ENCODE data around the gene RSRP1.
A peak's percentile ranks its signal among the peaks of the same experiment; 100 is the strongest.
"Not testable (repeated sequence)": the region's sequence is repeated elsewhere in the genome, so short reads cannot be mapped to it uniquely, and the experiment has no call there.

The RSRP1 gene

GRCh38 chr1:25247024-25247828 lies at the start of gene RSRP1:
RSRP1 (minus strand) TSS chr1:25247454; CDS start chr1:25246963, 491 bp downstream.
- peak; percentile 38 for TF ChIP-seq CTCF (IDR thresholded peaks at IDR 0.05; ENCODE audit: poor library complexity, severe bottlenecking)
- Histone ChIP-seq H3K27me3 (ENCODE audit: insufficient read depth, poor library complexity, severe bottlenecking) (no peaks in the 10 kb centered on the region), H3K36me3 (ENCODE audit: low read depth) (peaks cover 45% of the 10 kb centered on the region), H3K9me3 (ENCODE audit: severe bottlenecking) (no peaks in the 10 kb centered on the region), H3K27ac (ENCODE audit: poor library complexity, severe bottlenecking) (peak within 1 kb of the TSS; percentile 84), H3K4me3 (ENCODE audit: severe bottlenecking) (peak within 1 kb of the TSS; percentile 73), H3K4me1 (ENCODE audit: insufficient read depth, poor library complexity, severe bottlenecking) (peaks cover 9% of the 10 kb centered on the region)
- DNase-seq (ENCODE audit: low spot score): peak; percentile 96
- ATAC-seq (ENCODE audit: low read depth): peak; percentile 85

GRCh38 chr1:25296501-25296900 lies 49.2 kb upstream of the RSRP1 start:
- not testable (repeated sequence) for DNase-seq (ENCODE audit: low spot score); H3K4me1 ChIP-seq (ENCODE audit: insufficient read depth, poor library complexity, severe bottlenecking); H3K9me3 ChIP-seq (ENCODE audit: severe bottlenecking); H3K27ac ChIP-seq (ENCODE audit: poor library complexity, severe bottlenecking); ATAC-seq (ENCODE audit: low read depth); H3K27me3 ChIP-seq (ENCODE audit: insufficient read depth, poor library complexity, severe bottlenecking); H3K4me3 ChIP-seq (ENCODE audit: severe bottlenecking); H3K36me3 ChIP-seq (ENCODE audit: low read depth)

- not testable (repeated sequence) for H3K27ac ChIP-seq (ENCODE audit: poor library complexity, severe bottlenecking); H3K9me3 ChIP-seq (ENCODE audit: severe bottlenecking); H3K36me3 ChIP-seq (ENCODE audit: low read depth); H3K4me1 ChIP-seq (ENCODE audit: insufficient read depth, poor library complexity, severe bottlenecking); DNase-seq (ENCODE audit: low spot score); ATAC-seq (ENCODE audit: low read depth); H3K4me3 ChIP-seq (ENCODE audit: severe bottlenecking); H3K27me3 ChIP-seq (ENCODE audit: insufficient read depth, poor library complexity, severe bottlenecking)
Observed at GRCh38 chr1:25294889-25295826, 47.9 kb upstream of the RSRP1 start.

- H3K4me3 ChIP-seq (ENCODE audit: severe bottlenecking); ATAC-seq (ENCODE audit: low read depth); H3K27me3 ChIP-seq (ENCODE audit: insufficient read depth, poor library complexity, severe bottlenecking); H3K27ac ChIP-seq (ENCODE audit: poor library complexity, severe bottlenecking); H3K9me3 ChIP-seq (ENCODE audit: severe bottlenecking); H3K4me1 ChIP-seq (ENCODE audit: insufficient read depth, poor library complexity, severe bottlenecking); H3K36me3 ChIP-seq (ENCODE audit: low read depth); DNase-seq (ENCODE audit: low spot score): not testable (repeated sequence)
Observed at GRCh38 chr1:25293426-25293825, 46.2 kb upstream of the RSRP1 start.

- TF ChIP-seq CTCF (IDR thresholded peaks at IDR 0.05; ENCODE audit: poor library complexity, severe bottlenecking): peak; percentile 25
- H3K27me3 ChIP-seq (ENCODE audit: insufficient read depth, poor library complexity, severe bottlenecking); DNase-seq (ENCODE audit: low spot score); H3K36me3 ChIP-seq (ENCODE audit: low read depth); H3K4me1 ChIP-seq (ENCODE audit: insufficient read depth, poor library complexity, severe bottlenecking); H3K4me3 ChIP-seq (ENCODE audit: severe bottlenecking); H3K9me3 ChIP-seq (ENCODE audit: severe bottlenecking); H3K27ac ChIP-seq (ENCODE audit: poor library complexity, severe bottlenecking): not testable (repeated sequence)
- peak; percentile 52 for ATAC-seq (ENCODE audit: low read depth)
Observed at GRCh38 chr1:25290043-25290442, 42.8 kb upstream of the RSRP1 start.

- not testable (repeated sequence) for H3K27ac ChIP-seq (ENCODE audit: poor library complexity, severe bottlenecking); H3K4me1 ChIP-seq (ENCODE audit: insufficient read depth, poor library complexity, severe bottlenecking); H3K27me3 ChIP-seq (ENCODE audit: insufficient read depth, poor library complexity, severe bottlenecking); H3K36me3 ChIP-seq (ENCODE audit: low read depth); H3K9me3 ChIP-seq (ENCODE audit: severe bottlenecking); DNase-seq (ENCODE audit: low spot score); H3K4me3 ChIP-seq (ENCODE audit: severe bottlenecking)
- peak; percentile 61; the same call in 2 of the 3 replicates for ATAC-seq (ENCODE audit: low read depth)
Observed at GRCh38 chr1:25288573-25289101, 41.4 kb upstream of the RSRP1 start.

GRCh38 chr1:25287164-25287563 lies 39.9 kb upstream of the RSRP1 start:
- DNase-seq (ENCODE audit: low spot score); ATAC-seq (ENCODE audit: low read depth): not testable (repeated sequence)

GRCh38 chr1:25285862-25286261 lies 38.6 kb upstream of the RSRP1 start:
- H3K4me1 ChIP-seq (ENCODE audit: insufficient read depth, poor library complexity, severe bottlenecking); ATAC-seq (ENCODE audit: low read depth): not testable (repeated sequence)

More at GRCh38 chr1:25287164-25287563, 39.9 kb upstream of the RSRP1 start:
- not testable (repeated sequence) for H3K27me3 ChIP-seq (ENCODE audit: insufficient read depth, poor library complexity, severe bottlenecking); H3K4me3 ChIP-seq (ENCODE audit: severe bottlenecking); H3K4me1 ChIP-seq (ENCODE audit: insufficient read depth, poor library complexity, severe bottlenecking); H3K36me3 ChIP-seq (ENCODE audit: low read depth); H3K9me3 ChIP-seq (ENCODE audit: severe bottlenecking); H3K27ac ChIP-seq (ENCODE audit: poor library complexity, severe bottlenecking)

GRCh38 chr1:25279693-25280111 lies 32.4 kb upstream of the RSRP1 start:
- not testable (repeated sequence) for DNase-seq (ENCODE audit: low spot score); H3K4me1 ChIP-seq (ENCODE audit: insufficient read depth, poor library complexity, severe bottlenecking); H3K36me3 ChIP-seq (ENCODE audit: low read depth); H3K9me3 ChIP-seq (ENCODE audit: severe bottlenecking); ATAC-seq (ENCODE audit: low read depth); H3K4me3 ChIP-seq (ENCODE audit: severe bottlenecking); H3K27ac ChIP-seq (ENCODE audit: poor library complexity, severe bottlenecking); H3K27me3 ChIP-seq (ENCODE audit: insufficient read depth, poor library complexity, severe bottlenecking)

More at GRCh38 chr1:25285862-25286261, 38.6 kb upstream of the RSRP1 start:
- DNase-seq (ENCODE audit: low spot score); H3K4me3 ChIP-seq (ENCODE audit: severe bottlenecking); H3K27ac ChIP-seq (ENCODE audit: poor library complexity, severe bottlenecking); H3K9me3 ChIP-seq (ENCODE audit: severe bottlenecking); H3K36me3 ChIP-seq (ENCODE audit: low read depth); H3K27me3 ChIP-seq (ENCODE audit: insufficient read depth, poor library complexity, severe bottlenecking): not testable (repeated sequence)

All from RWPE2 (cell line).